ENCODE measurements around the gene IDH3A. TPM values are rescaled to one million over a fixed set of nuclear protein-coding genes. Genes with fewer than 3 reads are reported as not detected.
A peak's percentile ranks its signal among the peaks of the same experiment; 100 is the strongest.

The IDH3A gene
- total RNA-seq, 2 donors from 2014 or later, result 203 to 264 TPM

DNA sequence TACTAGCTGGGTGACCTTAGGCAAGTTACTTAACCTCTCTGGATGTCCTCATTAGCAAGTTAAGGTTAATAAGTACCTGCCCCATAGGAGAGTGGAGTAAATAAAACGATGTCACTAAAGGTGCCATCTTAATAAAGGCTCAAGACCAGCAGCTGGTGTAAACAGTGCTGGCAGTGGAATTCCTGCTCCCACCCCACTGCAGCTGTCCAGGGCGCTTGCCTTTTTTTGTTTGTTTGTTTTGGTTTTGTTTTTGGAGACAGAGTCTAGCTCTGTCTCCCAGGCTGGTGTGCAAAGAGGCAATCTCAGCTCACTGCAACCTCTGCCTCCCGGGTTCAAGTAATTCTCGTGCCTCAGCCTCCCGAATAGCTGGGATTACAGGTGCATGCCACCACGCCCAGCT is 28.9 kb downstream of the IDH3A start:
- Histone ChIP-seq H3K9ac (ENCODE audit: low read depth in 2 of 2, low read length in 2 of 2) (no peak overlapping the region), H3K4me3 (no peak overlapping the region), H3K36me3 (no peaks in the 10 kb centered on the region), H3K27ac (no peak overlapping the region), H3K27me3 (no peaks in the 10 kb centered on the region), H3K4me1 (no peaks in the 10 kb centered on the region), H3K9me3 (no peaks in the 10 kb centered on the region)
- peak; percentile 3 for DNase-seq
- TF ChIP-seq, protein P1, sequence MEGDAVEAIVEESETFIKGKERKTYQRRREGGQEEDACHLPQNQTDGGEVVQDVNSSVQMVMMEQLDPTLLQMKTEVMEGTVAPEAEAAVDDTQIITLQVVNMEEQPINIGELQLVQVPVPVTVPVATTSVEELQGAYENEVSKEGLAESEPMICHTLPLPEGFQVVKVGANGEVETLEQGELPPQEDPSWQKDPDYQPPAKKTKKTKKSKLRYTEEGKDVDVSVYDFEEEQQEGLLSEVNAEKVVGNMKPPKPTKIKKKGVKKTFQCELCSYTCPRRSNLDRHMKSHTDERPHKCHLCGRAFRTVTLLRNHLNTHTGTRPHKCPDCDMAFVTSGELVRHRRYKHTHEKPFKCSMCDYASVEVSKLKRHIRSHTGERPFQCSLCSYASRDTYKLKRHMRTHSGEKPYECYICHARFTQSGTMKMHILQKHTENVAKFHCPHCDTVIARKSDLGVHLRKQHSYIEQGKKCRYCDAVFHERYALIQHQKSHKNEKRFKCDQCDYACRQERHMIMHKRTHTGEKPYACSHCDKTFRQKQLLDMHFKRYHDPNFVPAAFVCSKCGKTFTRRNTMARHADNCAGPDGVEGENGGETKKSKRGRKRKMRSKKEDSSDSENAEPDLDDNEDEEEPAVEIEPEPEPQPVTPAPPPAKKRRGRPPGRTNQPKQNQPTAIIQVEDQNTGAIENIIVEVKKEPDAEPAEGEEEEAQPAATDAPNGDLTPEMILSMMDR (IDR thresholded peaks at IDR 0.05), result no peak
- intact Hi-C loops (cut with DNase I), result no loop called here

- no peak overlapping the region for H3K9ac ChIP-seq (ENCODE audit: low read depth in 2 of 2, low read length in 2 of 2)
- H3K27ac ChIP-seq, result no peak overlapping the region
- H3K9me3 ChIP-seq, result no peaks in the 10 kb centered on the region
- H3K4me3 ChIP-seq, result no peak overlapping the region
- no peaks in the 10 kb centered on the region for H3K27me3 ChIP-seq
- intact Hi-C loops (cut with DNase I), result no loop called here
- TF ChIP-seq, protein P1 (IDR thresholded peaks at IDR 0.05), result no peak
- DNase-seq, result peak; percentile 14
- H3K4me1 ChIP-seq, result no peaks in the 10 kb centered on the region
- no peaks in the 10 kb centered on the region for H3K36me3 ChIP-seq
These were observed 30.2 kb downstream of the IDH3A start for GRCh38 chr15:78179286-78179840.

DNA sequence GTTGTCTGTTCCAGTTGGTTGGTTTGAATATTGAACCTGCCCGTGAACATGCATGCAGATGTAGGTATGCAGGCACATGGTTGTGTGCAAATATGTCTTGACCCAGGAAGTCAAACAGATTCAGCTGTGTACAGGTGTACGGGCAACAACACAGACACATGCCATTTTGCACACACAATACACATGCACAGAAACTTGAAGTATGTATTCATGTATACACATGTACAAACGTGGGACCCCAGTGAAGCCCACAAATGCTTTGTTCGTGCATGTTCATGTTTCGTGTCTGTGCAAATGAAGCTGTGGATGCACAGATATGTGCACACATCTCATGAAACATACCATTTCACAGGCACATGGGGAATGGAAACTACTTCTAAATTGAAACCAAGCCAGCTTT is 30.7 kb downstream of the IDH3A start:
- Histone ChIP-seq H3K9ac (ENCODE audit: low read depth in 2 of 2, low read length in 2 of 2) (no peak overlapping the region), H3K36me3 (no peaks in the 10 kb centered on the region), H3K4me1 (no peaks in the 10 kb centered on the region), H3K4me3 (no peak overlapping the region), H3K9me3 (no peaks in the 10 kb centered on the region), H3K27ac (no peak overlapping the region), H3K27me3 (no peaks in the 10 kb centered on the region)
- DNase-seq, result peak; percentile 6
- TF ChIP-seq, protein P1 (IDR thresholded peaks at IDR 0.05), result no peak
- intact Hi-C loops (cut with DNase I), result no loop called here

DNA sequence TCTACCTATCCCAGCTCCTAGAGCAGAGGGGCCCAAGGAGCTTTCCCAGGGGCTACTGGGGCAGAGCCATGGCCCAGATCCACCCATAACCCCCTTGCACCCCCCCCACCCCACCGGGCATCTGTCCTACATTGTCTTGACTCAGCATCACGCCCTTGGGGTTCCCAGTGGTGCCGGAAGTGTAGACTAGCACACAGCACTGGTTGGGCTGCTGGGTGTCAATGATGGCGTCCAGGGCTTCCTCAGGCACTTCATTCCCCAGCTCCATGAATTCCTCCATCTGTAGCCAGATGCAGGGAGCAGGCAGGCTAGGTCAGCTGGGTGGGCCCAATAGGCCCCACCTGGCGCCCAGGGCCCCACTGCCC is 33.2 kb downstream of the IDH3A start:
- H3K4me3 ChIP-seq, result no peak overlapping the region
- intact Hi-C loops (cut with DNase I), result no loop called here
- no peaks in the 10 kb centered on the region for H3K9me3 ChIP-seq
- no peaks in the 10 kb centered on the region for H3K36me3 ChIP-seq
- H3K9ac ChIP-seq (ENCODE audit: low read depth in 2 of 2, low read length in 2 of 2), result no peak overlapping the region
- TF ChIP-seq, protein P1 (IDR thresholded peaks at IDR 0.05), result no peak
- H3K27ac ChIP-seq, result no peak overlapping the region
- no peaks in the 10 kb centered on the region for H3K4me1 ChIP-seq
- DNase-seq, result no peak
- H3K27me3 ChIP-seq, result no peaks in the 10 kb centered on the region

DNA sequence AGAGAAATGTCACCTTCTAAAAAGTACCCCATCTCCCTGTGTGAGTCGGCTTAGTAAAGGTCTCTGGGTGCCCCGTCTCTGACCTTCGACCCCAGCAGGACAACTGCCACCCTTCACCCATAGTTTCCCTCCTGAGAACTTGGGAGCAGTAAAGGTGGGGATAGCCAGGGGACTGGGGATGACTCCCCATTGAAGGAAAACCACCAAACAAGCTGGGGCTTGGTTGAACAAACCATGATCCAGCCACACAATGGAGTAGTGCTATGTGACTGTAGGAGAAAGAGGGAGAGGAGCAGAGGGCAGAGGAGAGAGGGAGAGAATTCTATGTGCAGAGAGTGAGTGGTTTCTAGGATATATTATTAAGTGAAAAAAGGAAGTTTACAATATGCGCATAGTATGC is 33.7 kb downstream of the IDH3A start:
- H3K9me3 ChIP-seq, result no peaks in the 10 kb centered on the region
- no peaks in the 10 kb centered on the region for H3K27me3 ChIP-seq
- H3K27ac ChIP-seq, result no peak overlapping the region
- H3K4me1 ChIP-seq, result no peaks in the 10 kb centered on the region
- TF ChIP-seq, protein P1 (IDR thresholded peaks at IDR 0.05), result no peak
- no peak overlapping the region for H3K4me3 ChIP-seq
- no peak overlapping the region for H3K9ac ChIP-seq (ENCODE audit: low read depth in 2 of 2, low read length in 2 of 2)
- intact Hi-C loops (cut with DNase I), result no loop called here
- no peak for DNase-seq
- no peaks in the 10 kb centered on the region for H3K36me3 ChIP-seq

Data from colonic mucosa (tissue), 4 donors.